GM12878 (cell line): ENCODE results near the gene ZSWIM3.

Experiments
- CREM ChIP-seq: IDR thresholded peaks from 2 replicates; pipeline ENCODE4 v1.6.1; 2014; ENCODE audit warnings: antibody characterized with exemption, low read depth
- SMAD5 ChIP-seq: IDR thresholded peaks from 2 replicates; pipeline ENCODE4 v1.6.1; 2016; ENCODE audit warnings: antibody characterized with exemption, low read depth

- TF ChIP-seq CREM: no peak
- TF ChIP-seq SMAD5: no peak
These were observed 29.9 kb downstream of the ZSWIM3 start, which contains the start of gene SPATA25 for GRCh38 chr20:45887346-45887715.
